PFSK-1 (cell line): ENCODE measurements around the gene PCDHGA8.

Source experiments
- FOXP2 ChIP-seq: optimal IDR thresholded peaks from 2 replicates; pipeline ENCODE3; 2011; ENCODE audit warnings: borderline replicate concordance, control low read depth, inconsistent platforms; ENCODE audit not compliant: insufficient read depth; ENCODE audit errors: extremely low read length, extremely low read depth
- POLR2AphosphoS5 ChIP-seq: IDR thresholded peaks from 2 replicates; pipeline ENCODE4 v1.6.1; 2012; ENCODE audit warnings: low read depth, mild to moderate bottlenecking, control low read depth, low read length, moderate library complexity
- TAF1 ChIP-seq: IDR thresholded peaks from 2 replicates; pipeline ENCODE4 v1.6.1; 2012; ENCODE audit warnings: low read length, control low read depth, borderline replicate concordance; ENCODE audit not compliant: insufficient read depth

DNA sequence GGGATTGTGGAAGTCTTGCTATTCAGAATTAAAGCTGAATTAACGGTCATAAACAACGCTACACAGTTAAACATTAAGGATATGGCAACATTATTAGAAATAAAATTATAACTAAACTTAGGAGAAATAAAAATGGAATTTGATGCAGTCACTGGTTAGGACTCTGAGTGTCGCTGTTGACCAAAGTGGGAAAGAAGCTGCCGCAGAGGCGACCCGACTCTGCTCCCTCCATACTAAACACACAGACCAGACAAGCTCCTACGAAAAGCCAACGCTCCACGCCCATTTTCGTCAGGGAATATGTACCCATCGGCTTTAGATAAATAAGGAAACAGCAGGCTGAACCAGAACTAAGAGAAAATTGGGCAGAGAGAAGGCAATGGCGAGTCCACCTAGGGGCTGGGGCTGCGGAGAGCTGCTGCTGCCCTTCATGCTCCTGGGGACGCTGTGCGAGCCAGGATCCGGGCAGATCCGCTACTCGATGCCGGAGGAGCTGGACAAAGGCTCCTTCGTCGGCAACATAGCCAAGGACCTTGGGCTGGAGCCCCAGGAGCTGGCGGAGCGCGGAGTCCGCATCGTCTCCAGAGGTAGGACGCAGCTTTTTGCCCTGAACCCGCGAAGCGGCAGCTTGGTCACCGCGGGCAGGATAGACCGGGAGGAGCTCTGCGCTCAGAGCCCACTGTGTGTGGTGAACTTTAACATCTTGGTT is 28.3 kb upstream of the PCDHGA8 start, which contains the start of gene PCDHGA5:
- TF ChIP-seq FOXP2 (no peak), TAF1 (no peak), POLR2AphosphoS5 (no peak)
